Activated effector memory CD4-positive, alpha-beta T cell treated with anti-CD3 and anti-CD28 coated beads, Interleukin-2, amount 50 U/mL, for 16 hours (primary cell): ENCODE results near the gene GALNT9.
"Not testable (repeated sequence)": the region's sequence is repeated elsewhere in the genome, so short reads cannot be mapped to it uniquely, and the experiment has no call there.

ENCODE experiments used
- DNase-seq: peaks from one replicate; pipeline ENCODE4 v3.0.0-alpha.2; 2020

Gene GALNT9

GRCh38 chr12:132210223-132211055 is 119.0 kb downstream of the GALNT9 start:
- no peak for DNase-seq

GRCh38 chr12:132209619-132210222 is 119.7 kb downstream of the GALNT9 start:
- DNase-seq: no peak

GRCh38 chr12:132208153-132208823 is 121.1 kb downstream of the GALNT9 start:
- DNase-seq: no peak

- DNase-seq: no peak
Measured at GRCh38 chr12:132207083-132207775, 122.2 kb downstream of the GALNT9 start.

GRCh38 chr12:132206046-132206434 is 123.3 kb downstream of the GALNT9 start:
- DNase-seq: no peak

- DNase-seq: no peak
Measured at GRCh38 chr12:132205271-132206045, 123.9 kb downstream of the GALNT9 start.

GRCh38 chr12:132204793-132205270 is 124.6 kb downstream of the GALNT9 start:
- DNase-seq: no peak

- DNase-seq: no peak
Measured at GRCh38 chr12:132204063-132204792, 125.2 kb downstream of the GALNT9 start.

GRCh38 chr12:132202929-132203721 is 126.3 kb downstream of the GALNT9 start:
- DNase-seq: no peak

GRCh38 chr12:132201391-132202120 is 127.8 kb downstream of the GALNT9 start:
- no peak for DNase-seq

- DNase-seq: no peak
Measured at GRCh38 chr12:132200800-132201199, 128.6 kb downstream of the GALNT9 start.

- no peak for DNase-seq
Measured at GRCh38 chr12:132199526-132200319, 129.7 kb downstream of the GALNT9 start.

GRCh38 chr12:132199101-132199500 is 130.3 kb downstream of the GALNT9 start:
- no peak for DNase-seq

GRCh38 chr12:132197581-132198354 is 131.6 kb downstream of the GALNT9 start:
- DNase-seq: no peak

- DNase-seq: no peak
Measured at GRCh38 chr12:132196873-132197390, 132.5 kb downstream of the GALNT9 start.

- DNase-seq: no peak
Measured at GRCh38 chr12:132196038-132196872, 133.1 kb downstream of the GALNT9 start.

GRCh38 chr12:132195242-132195641 is 134.1 kb downstream of the GALNT9 start:
- not testable (repeated sequence) for DNase-seq
